Activated naive CD4-positive, alpha-beta T cell treated with anti-CD3 and anti-CD28 coated beads, Interleukin-2, amount 10 ng/mL, durations not matched to agents 7 days and 5 days (primary cell): ENCODE data around the gene TRAF6.
"Not testable (repeated sequence)": the region's sequence is repeated elsewhere in the genome, so short reads cannot be mapped to it uniquely, and the experiment has no call there.

ENCODE experiments used
- CTCF ChIA-PET: fragments of 350-600 bp; sonication (Branson Sonifier 250); formaldehyde crosslinking; loops from one replicate; lab custom pipeline; 2021; ENCODE audit warnings: antibody characterized with exemption; lab: Charles Lee
- DNase-seq: peaks from one replicate; pipeline ENCODE4 v3.0.0-alpha.2; 2020
- H3K27ac Mint-ChIP-seq: one replicate; pipeline ENCODE4 v1.8.0; 2021; ENCODE audit warnings: mild to moderate bottlenecking, moderate library complexity, mixed read lengths
- H3K27me3 Mint-ChIP-seq: one replicate; pipeline ENCODE4 v1.8.0; 2021; ENCODE audit warnings: mild to moderate bottlenecking, mixed read lengths
- H3K36me3 Mint-ChIP-seq: one replicate; pipeline ENCODE4 v1.8.0; 2021; ENCODE audit warnings: mixed read lengths
- H3K4me1 Mint-ChIP-seq: one replicate; pipeline ENCODE4 v1.8.0; 2021; ENCODE audit warnings: mixed read lengths
- H3K4me3 Mint-ChIP-seq: one replicate; pipeline ENCODE4 v1.8.0; 2021; ENCODE audit warnings: mild to moderate bottlenecking, moderate library complexity, mixed read lengths
- H3K9me3 Mint-ChIP-seq: one replicate; pipeline ENCODE4 v1.8.0; 2021; ENCODE audit warnings: mixed read lengths

TRAF6 gene

GRCh38 chr11:36509694-36510593 lies at the start of gene TRAF6:
TSS of gene TRAF6 (minus strand) at chr11:36510272. CDS start at chr11:36501515, 8,757 bp downstream.
- Mint-ChIP-seq H3K27ac (peak within 1 kb of the TSS; percentile 92), H3K9me3 (no peaks in the 10 kb centered on the region), H3K36me3 (peaks cover 12% of the 10 kb centered on the region), H3K4me1 (peaks cover 30% of the 10 kb centered on the region), H3K27me3 (peaks cover 10% of the 10 kb centered on the region), H3K4me3 (peak within 1 kb of the TSS; percentile 99)
- DNase-seq: peak; percentile 90
- CTCF ChIA-PET: interaction anchor here (0.6 to 3.2 kb wide), 11 partner anchors 9 to 220 kb away, joined by 3 to 17 read pairs (median 6); no protein-coding TSS in a partner anchor

- Mint-ChIP-seq H3K27me3 (peaks cover 20% of the 10 kb centered on the region), H3K4me1 (peaks cover 28% of the 10 kb centered on the region), H3K36me3 (peaks cover 4% of the 10 kb centered on the region), H3K27ac (peak overlapping the region; percentile 96), H3K9me3 (peaks cover 17% of the 10 kb centered on the region), H3K4me3 (peak overlapping the region; percentile 57)
- CTCF ChIA-PET: interaction anchor here (9.8 kb wide), 1 partner anchor 188 kb away, joined by 204 read pairs; no protein-coding TSS in a partner anchor
- no peak for DNase-seq
These were observed 48.7 kb upstream of the TRAF6 start for GRCh38 chr11:36558571-36559413.

GRCh38 chr11:36557991-36558390 lies 47.9 kb upstream of the TRAF6 start:
- peak overlapping the region; percentile 57 for H3K4me3 Mint-ChIP-seq
- H3K27me3 Mint-ChIP-seq: peaks cover 15% of the 10 kb centered on the region
- H3K9me3 Mint-ChIP-seq: peaks cover 17% of the 10 kb centered on the region
- H3K36me3 Mint-ChIP-seq: peaks cover 4% of the 10 kb centered on the region
- no peak for DNase-seq
- peak overlapping the region; percentile 96 for H3K27ac Mint-ChIP-seq
- CTCF ChIA-PET: no interaction called here
- H3K4me1 Mint-ChIP-seq: peaks cover 28% of the 10 kb centered on the region

GRCh38 chr11:36557390-36557789 lies 47.3 kb upstream of the TRAF6 start:
- H3K4me3 Mint-ChIP-seq, DNase-seq, H3K36me3 Mint-ChIP-seq, CTCF ChIA-PET: not testable (repeated sequence)
- H3K27ac Mint-ChIP-seq: peak overlapping the region; percentile 5
- H3K27me3 Mint-ChIP-seq: peaks cover 12% of the 10 kb centered on the region
- H3K4me1 Mint-ChIP-seq: peaks cover 28% of the 10 kb centered on the region
- peaks cover 17% of the 10 kb centered on the region for H3K9me3 Mint-ChIP-seq

- no peak for DNase-seq
- H3K9me3 Mint-ChIP-seq: no peaks in the 10 kb centered on the region
- no peak overlapping the region for H3K27ac Mint-ChIP-seq
- H3K4me1 Mint-ChIP-seq: no peaks in the 10 kb centered on the region
- peaks cover 16% of the 10 kb centered on the region for H3K27me3 Mint-ChIP-seq
- no peak overlapping the region for H3K4me3 Mint-ChIP-seq
- H3K36me3 Mint-ChIP-seq: no peaks in the 10 kb centered on the region
- CTCF ChIA-PET: interaction anchor here (1.1 kb wide), 1 partner anchor 13 kb away, joined by 4 read pairs; no protein-coding TSS in a partner anchor
These were observed 40.5 kb upstream of the TRAF6 start for GRCh38 chr11:36550385-36551115.

GRCh38 chr11:36540998-36541397 lies 30.9 kb upstream of the TRAF6 start:
- Mint-ChIP-seq H3K36me3 (no peaks in the 10 kb centered on the region), H3K4me3 (no peak overlapping the region), H3K9me3 (no peaks in the 10 kb centered on the region), H3K27me3 (peaks cover 4% of the 10 kb centered on the region), H3K27ac (no peak overlapping the region), H3K4me1 (no peaks in the 10 kb centered on the region)
- CTCF ChIA-PET: interaction anchor here (0.9 to 3.6 kb wide), 7 partner anchors 27 to 253 kb away, joined by 3 to 15 read pairs (median 3); partner anchors contain the start of gene TRAF6
- DNase-seq: peak; percentile 50

GRCh38 chr11:36534276-36534840 lies 24.3 kb upstream of the TRAF6 start:
- H3K36me3 Mint-ChIP-seq: no peaks in the 10 kb centered on the region
- CTCF ChIA-PET: no interaction called here
- H3K4me1 Mint-ChIP-seq: no peaks in the 10 kb centered on the region
- peaks cover 4% of the 10 kb centered on the region for H3K27me3 Mint-ChIP-seq
- DNase-seq: no peak
- no peaks in the 10 kb centered on the region for H3K9me3 Mint-ChIP-seq
- H3K4me3 Mint-ChIP-seq: no peak overlapping the region
- H3K27ac Mint-ChIP-seq: no peak overlapping the region

- Mint-ChIP-seq H3K4me3 (no peak overlapping the region), H3K27me3 (peaks cover 6% of the 10 kb centered on the region), H3K4me1 (no peaks in the 10 kb centered on the region), H3K27ac (no peak overlapping the region), H3K36me3 (no peaks in the 10 kb centered on the region), H3K9me3 (no peaks in the 10 kb centered on the region)
- CTCF ChIA-PET: no interaction called here
- DNase-seq: no peak
These were observed 23.0 kb upstream of the TRAF6 start for GRCh38 chr11:36532941-36533601.

- H3K4me3 Mint-ChIP-seq: no peak overlapping the region
- H3K9me3 Mint-ChIP-seq: no peaks in the 10 kb centered on the region
- peaks cover 7% of the 10 kb centered on the region for H3K27me3 Mint-ChIP-seq
- CTCF ChIA-PET: no interaction called here
- H3K4me1 Mint-ChIP-seq: no peaks in the 10 kb centered on the region
- H3K36me3 Mint-ChIP-seq: peaks cover 2% of the 10 kb centered on the region
- no peak overlapping the region for H3K27ac Mint-ChIP-seq
- DNase-seq: no peak
These were observed 20.8 kb upstream of the TRAF6 start for GRCh38 chr11:36530840-36531239.

- Mint-ChIP-seq H3K9me3 (peaks cover 2% of the 10 kb centered on the region), H3K36me3 (peaks cover 5% of the 10 kb centered on the region), H3K4me3 (no peak overlapping the region), H3K4me1 (peaks cover 10% of the 10 kb centered on the region), H3K27me3 (peaks cover 22% of the 10 kb centered on the region), H3K27ac (no peak overlapping the region)
- DNase-seq: no peak
- CTCF ChIA-PET: interaction anchor here (1.1 kb wide), 1 partner anchor 27 kb away, joined by 3 read pairs; no protein-coding TSS in a partner anchor
These were observed 3.9 kb upstream of the TRAF6 start for GRCh38 chr11:36513965-36514364.

GRCh38 chr11:36512016-36512415 lies 1.9 kb upstream of the TRAF6 start:
- peaks cover 22% of the 10 kb centered on the region for H3K27me3 Mint-ChIP-seq
- H3K9me3 Mint-ChIP-seq: no peaks in the 10 kb centered on the region
- H3K27ac Mint-ChIP-seq: no peak overlapping the region
- no peak overlapping the region for H3K4me3 Mint-ChIP-seq
- peaks cover 22% of the 10 kb centered on the region for H3K4me1 Mint-ChIP-seq
- DNase-seq: no peak
- H3K36me3 Mint-ChIP-seq: peaks cover 6% of the 10 kb centered on the region
- CTCF ChIA-PET: interaction anchor here (0.6 to 1.4 kb wide), 4 partner anchors 38 to 1161 kb away, joined by 3 to 4 read pairs (median 4); partner anchors contain the start of gene COMMD9

GRCh38 chr11:36511062-36511461 lies 990 bp upstream of the TRAF6 start:
- H3K36me3 Mint-ChIP-seq, H3K9me3 Mint-ChIP-seq, DNase-seq, H3K27ac Mint-ChIP-seq: not testable (repeated sequence)
- CTCF ChIA-PET: interaction anchor here (0.7 to 3.2 kb wide), 7 partner anchors 10 to 1161 kb away, joined by 3 to 17 read pairs (median 6); no protein-coding TSS in a partner anchor
- Mint-ChIP-seq H3K27me3 (peaks cover 18% of the 10 kb centered on the region), H3K4me3 (peak overlapping the region; percentile 99), H3K4me1 (peaks cover 22% of the 10 kb centered on the region)

GRCh38 chr11:36510594-36510942 lies 496 bp upstream of the TRAF6 start:
- CTCF ChIA-PET: interaction anchor here (1.0 to 3.2 kb wide), 6 partner anchors 9 to 221 kb away, joined by 4 to 17 read pairs (median 8); no protein-coding TSS in a partner anchor
- Mint-ChIP-seq H3K4me1 (peaks cover 26% of the 10 kb centered on the region), H3K27ac (peak overlapping the region; percentile 78), H3K36me3 (peaks cover 11% of the 10 kb centered on the region), H3K9me3 (no peaks in the 10 kb centered on the region), H3K4me3 (peak overlapping the region; percentile 99), H3K27me3 (peaks cover 16% of the 10 kb centered on the region)
- no peak for DNase-seq
